GM19193 (cell line): ENCODE measurements around the gene MYH13.

Experiments
- POLR2A ChIP-seq: IDR thresholded peaks from 4 replicates; pipeline ENCODE4 v1.6.1; 2011; ENCODE audit not compliant: insufficient read depth, insufficient read length; ENCODE audit errors: extremely low read depth

Gene MYH13

GRCh38 chr17:10325031-10325695 lies 47.6 kb downstream of the MYH13 start:
- TF ChIP-seq POLR2A = no peak

GRCh38 chr17:10323812-10324610 lies 48.8 kb downstream of the MYH13 start:
- no peak for TF ChIP-seq POLR2A

- TF ChIP-seq POLR2A = no peak
Measured at GRCh38 chr17:10318535-10318934, 54.3 kb downstream of the MYH13 start.

GRCh38 chr17:10317543-10317834 lies 55.3 kb downstream of the MYH13 start:
- TF ChIP-seq POLR2A = no peak

- TF ChIP-seq POLR2A = no peak
Measured at GRCh38 chr17:10316801-10317542, 55.8 kb downstream of the MYH13 start.

GRCh38 chr17:10314329-10314728 lies 58.5 kb downstream of the MYH13 start:
- no peak for TF ChIP-seq POLR2A

GRCh38 chr17:10313037-10313672 lies 59.7 kb downstream of the MYH13 start:
- no peak for TF ChIP-seq POLR2A

GRCh38 chr17:10311131-10311530 lies 61.7 kb downstream of the MYH13 start:
- no peak for TF ChIP-seq POLR2A

- TF ChIP-seq POLR2A = no peak
Measured at GRCh38 chr17:10309003-10309974, 63.5 kb downstream of the MYH13 start.

GRCh38 chr17:10306585-10306984 lies 66.2 kb downstream of the MYH13 start:
- no peak for TF ChIP-seq POLR2A

- no peak for TF ChIP-seq POLR2A
Measured at GRCh38 chr17:10305398-10305797, 67.4 kb downstream of the MYH13 start.

GRCh38 chr17:10304758-10305300 lies 68.0 kb downstream of the MYH13 start:
- TF ChIP-seq POLR2A = no peak

- no peak for TF ChIP-seq POLR2A
Measured at GRCh38 chr17:10297691-10298090, 75.1 kb downstream of the MYH13 start.
